Measurements from ENCODE around the gene NDST3. TPM values are rescaled to one million over a fixed set of nuclear protein-coding genes. Genes with fewer than 3 reads are reported as not detected.

Gene NDST3
- total and polyA plus RNA-seq, 8 donors, result 0.02 TPM; not detected in 7

GRCh38 chr4:118112117-118113046 lies 78.1 kb downstream of the NDST3 start:
- no peak for FAIRE-seq
- no peak for TF ChIP-seq CTCF (IDR thresholded peaks at IDR 0.05)
- Histone ChIP-seq H3K9me3 (no peaks in the 10 kb centered on the region), H3K27ac (no peak overlapping the region), H3K27me3 (no peaks in the 10 kb centered on the region), H3K4me3 (no peak overlapping the region), H3K4me1 (no peaks in the 10 kb centered on the region), H3K36me3 (no peaks in the 10 kb centered on the region)
- no peak for ATAC-seq
- 48 to 62% methylated on average over 2 of the region's 2 CpGs for WGBS, 2 donors
- DNase-seq, result no peak
- intact Hi-C loops (cut with DNase I), result no loop called here

GRCh38 chr4:118113220-118113619 lies 78.9 kb downstream of the NDST3 start:
- intact Hi-C loops (cut with DNase I), result no loop called here
- Histone ChIP-seq H3K27ac (no peak overlapping the region), H3K4me3 (no peak overlapping the region), H3K36me3 (no peaks in the 10 kb centered on the region), H3K4me1 (no peaks in the 10 kb centered on the region), H3K27me3 (no peaks in the 10 kb centered on the region), H3K9me3 (no peaks in the 10 kb centered on the region)
- ATAC-seq (no peak), DNase-seq (no peak), FAIRE-seq (no peak)
- WGBS, 2 donors, result 25 to 30% methylated on average over 2 of the region's 2 CpGs
- no peak for TF ChIP-seq CTCF (IDR thresholded peaks at IDR 0.05)

GRCh38 chr4:118114720-118115119 lies 80.4 kb downstream of the NDST3 start:
- DNase-seq, result no peak
- no peak for ATAC-seq
- no peak for TF ChIP-seq CTCF (IDR thresholded peaks at IDR 0.05)
- no peak overlapping the region for H3K4me3 ChIP-seq
- no peaks in the 10 kb centered on the region for H3K4me1 ChIP-seq
- no peak for FAIRE-seq
- H3K36me3 ChIP-seq, result no peaks in the 10 kb centered on the region
- H3K27ac ChIP-seq, result no peak overlapping the region
- H3K27me3 ChIP-seq, result no peaks in the 10 kb centered on the region
- 86 to 96% methylated on average over 3 of the region's 3 CpGs for WGBS, 2 donors
- no peaks in the 10 kb centered on the region for H3K9me3 ChIP-seq
- intact Hi-C loops (cut with DNase I), result no loop called here

GRCh38 chr4:118120120-118120760 lies 86.0 kb downstream of the NDST3 start:
- no peak for TF ChIP-seq CTCF (IDR thresholded peaks at IDR 0.05)
- Histone ChIP-seq H3K36me3 (no peaks in the 10 kb centered on the region), H3K4me3 (no peak overlapping the region), H3K27ac (no peak overlapping the region), H3K9me3 (no peaks in the 10 kb centered on the region), H3K27me3 (no peaks in the 10 kb centered on the region), H3K4me1 (no peaks in the 10 kb centered on the region)
- intact Hi-C loops (cut with DNase I), result no loop called here
- DNase-seq (no peak), ATAC-seq (no peak), FAIRE-seq (no peak)
- WGBS, 2 donors, result 40 to 42% methylated on average over 5 of the region's 5 CpGs

DNA sequence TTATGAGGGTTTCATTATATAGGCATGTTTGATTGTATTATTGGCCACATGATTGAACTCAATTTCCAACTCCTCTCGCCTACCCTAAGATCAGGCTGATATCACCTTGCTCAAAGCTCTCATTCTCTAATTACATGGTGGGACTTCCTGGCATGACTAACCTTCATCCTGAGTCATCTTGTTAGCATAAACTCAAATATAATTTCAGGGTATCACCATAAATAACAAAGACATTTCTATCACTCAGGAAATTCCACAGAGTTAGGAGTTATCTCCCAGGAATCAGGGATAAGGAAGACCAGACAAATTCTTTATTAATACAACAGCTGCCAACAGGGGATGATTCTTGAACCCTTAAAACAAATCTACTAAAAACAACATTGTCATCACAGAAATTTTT lies 90.7 kb downstream of the NDST3 start:
- Histone ChIP-seq H3K4me1 (no peaks in the 10 kb centered on the region), H3K36me3 (no peaks in the 10 kb centered on the region), H3K27me3 (no peaks in the 10 kb centered on the region), H3K27ac (no peak overlapping the region), H3K9me3 (no peaks in the 10 kb centered on the region), H3K4me3 (no peak overlapping the region)
- no peak for DNase-seq
- FAIRE-seq, result no peak
- no peak for TF ChIP-seq CTCF (IDR thresholded peaks at IDR 0.05)
- 72 to 90% methylated on average over 1 of the region's 1 CpG for WGBS, 2 donors
- ATAC-seq, result no peak
- intact Hi-C loops (cut with DNase I), result no loop called here
